ENCODE results near the gene HID1.

GRCh38 chr17:74924250-74924948 lies 48.2 kb downstream of the HID1 start, which contains the start of gene OTOP2:
- TF ChIP-seq, protein P1, sequence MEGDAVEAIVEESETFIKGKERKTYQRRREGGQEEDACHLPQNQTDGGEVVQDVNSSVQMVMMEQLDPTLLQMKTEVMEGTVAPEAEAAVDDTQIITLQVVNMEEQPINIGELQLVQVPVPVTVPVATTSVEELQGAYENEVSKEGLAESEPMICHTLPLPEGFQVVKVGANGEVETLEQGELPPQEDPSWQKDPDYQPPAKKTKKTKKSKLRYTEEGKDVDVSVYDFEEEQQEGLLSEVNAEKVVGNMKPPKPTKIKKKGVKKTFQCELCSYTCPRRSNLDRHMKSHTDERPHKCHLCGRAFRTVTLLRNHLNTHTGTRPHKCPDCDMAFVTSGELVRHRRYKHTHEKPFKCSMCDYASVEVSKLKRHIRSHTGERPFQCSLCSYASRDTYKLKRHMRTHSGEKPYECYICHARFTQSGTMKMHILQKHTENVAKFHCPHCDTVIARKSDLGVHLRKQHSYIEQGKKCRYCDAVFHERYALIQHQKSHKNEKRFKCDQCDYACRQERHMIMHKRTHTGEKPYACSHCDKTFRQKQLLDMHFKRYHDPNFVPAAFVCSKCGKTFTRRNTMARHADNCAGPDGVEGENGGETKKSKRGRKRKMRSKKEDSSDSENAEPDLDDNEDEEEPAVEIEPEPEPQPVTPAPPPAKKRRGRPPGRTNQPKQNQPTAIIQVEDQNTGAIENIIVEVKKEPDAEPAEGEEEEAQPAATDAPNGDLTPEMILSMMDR (IDR thresholded peaks at IDR 0.05) = no peak
- peak; percentile 80 for TF ChIP-seq EZH2 (IDR thresholded peaks at IDR 0.05)
